ENCODE data around the gene C14orf132.

DNA sequence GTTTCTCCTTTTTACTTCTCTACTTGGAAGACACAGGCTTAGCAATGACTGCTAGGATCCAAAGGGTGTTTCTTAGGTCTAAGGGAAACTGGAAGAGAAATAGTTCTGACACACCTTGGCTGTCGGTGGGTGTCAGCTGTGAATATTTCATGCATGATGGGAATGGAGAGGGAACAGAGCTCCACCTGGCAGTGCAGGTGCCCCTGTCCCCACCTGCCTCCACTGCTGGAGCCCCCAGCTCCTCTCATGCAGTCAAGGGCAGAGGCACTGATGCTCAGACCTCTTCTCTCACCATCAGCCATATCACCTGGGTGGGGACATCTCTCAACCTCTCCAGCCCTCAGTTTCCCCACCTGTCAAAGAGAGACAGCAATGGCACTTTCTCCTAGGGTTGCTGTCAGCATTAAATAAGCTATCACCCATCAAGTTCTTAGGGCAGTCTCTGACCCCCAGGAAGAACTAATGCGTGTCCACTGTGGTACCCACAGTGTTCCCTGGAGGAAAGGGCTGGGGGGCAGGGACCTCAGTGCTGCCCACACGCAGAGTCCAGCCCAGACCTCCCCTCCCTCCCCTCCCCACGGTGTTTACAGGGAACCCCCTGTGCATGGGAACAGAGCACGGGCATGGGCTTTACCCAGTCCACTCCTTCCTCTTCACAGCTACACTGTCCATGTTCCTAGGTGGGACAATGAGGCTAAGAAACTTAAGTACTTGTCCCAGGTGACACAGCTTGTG is 69.1 kb downstream of the C14orf132 start:
- TF ChIP-seq POLR2A (IDR thresholded peaks at IDR 0.05; ENCODE audit: low read depth, low read length) (no peak), POLR2AphosphoS5 (IDR thresholded peaks at IDR 0.05; ENCODE audit: low read depth, low read length) (no peak)

Data from GM12892 (cell line).